SH-SY5Y (cell line): Measurements from ENCODE around the gene ZNF14.

ENCODE experiments used
- GATA2 ChIP-seq: IDR thresholded peaks from 2 replicates; pipeline ENCODE4 v1.6.1; 2011; ENCODE audit warnings: mild to moderate bottlenecking, low read depth, low read length
- GATA3 ChIP-seq: IDR thresholded peaks from 2 replicates; pipeline ENCODE4 v1.6.1; 2011; ENCODE audit warnings: low read depth, mild to moderate bottlenecking, low read length, moderate library complexity

- TF ChIP-seq GATA2 = no peak
- TF ChIP-seq GATA3 = no peak
Measured at GRCh38 chr19:19740755-19741154, 7.8 kb upstream of the ZNF14 start.
